NCI-H82 (cell line): ENCODE results near the gene NEK10.
"Not testable (repeated sequence)": the region's sequence is repeated elsewhere in the genome, so short reads cannot be mapped to it uniquely, and the experiment has no call there.

ENCODE experiments used
- DNase-seq: peaks from one replicate; lab custom pipeline; 2025; lab: John Stamatoyannopoulos, UW

The NEK10 gene

DNA sequence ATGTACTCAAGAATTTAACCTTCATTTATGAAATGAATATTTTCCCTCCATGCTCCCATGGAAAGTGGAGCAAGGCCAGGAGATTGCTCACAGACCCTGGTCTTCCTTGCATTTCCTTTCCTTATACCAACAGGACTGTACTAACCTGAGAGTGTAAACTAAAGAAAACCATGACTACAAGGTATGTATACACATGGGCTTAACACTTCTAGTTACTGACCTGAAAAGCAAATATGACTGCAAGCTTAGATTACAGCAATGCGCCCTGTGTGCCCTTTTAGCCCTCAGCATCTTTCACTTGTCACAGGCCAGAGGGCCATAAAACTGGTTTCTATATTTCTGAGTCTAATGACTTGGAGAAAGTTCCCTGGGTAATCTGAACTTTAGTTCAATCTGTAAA lies 52.1 kb downstream of the NEK10 start:
- no peak for DNase-seq

DNA sequence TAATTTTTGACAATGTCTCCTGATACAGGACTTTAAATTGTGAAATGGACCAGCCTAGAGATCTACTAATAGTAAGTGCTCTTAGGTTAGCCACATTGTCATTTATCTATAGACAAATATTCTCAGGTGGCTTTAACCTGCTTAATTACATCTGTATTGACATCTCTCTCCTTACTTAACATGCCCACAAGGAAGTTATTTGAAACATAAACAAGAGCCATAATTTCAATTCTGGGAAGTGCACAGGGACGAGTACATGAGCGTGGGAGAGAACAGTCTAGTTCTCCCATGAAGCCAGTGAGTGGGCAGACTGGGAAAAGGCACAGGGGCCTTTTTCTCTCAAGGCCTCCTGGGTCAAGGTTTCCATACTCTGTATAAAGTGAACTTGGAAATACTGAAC lies 54.2 kb downstream of the NEK10 start:
- no peak for DNase-seq

DNA sequence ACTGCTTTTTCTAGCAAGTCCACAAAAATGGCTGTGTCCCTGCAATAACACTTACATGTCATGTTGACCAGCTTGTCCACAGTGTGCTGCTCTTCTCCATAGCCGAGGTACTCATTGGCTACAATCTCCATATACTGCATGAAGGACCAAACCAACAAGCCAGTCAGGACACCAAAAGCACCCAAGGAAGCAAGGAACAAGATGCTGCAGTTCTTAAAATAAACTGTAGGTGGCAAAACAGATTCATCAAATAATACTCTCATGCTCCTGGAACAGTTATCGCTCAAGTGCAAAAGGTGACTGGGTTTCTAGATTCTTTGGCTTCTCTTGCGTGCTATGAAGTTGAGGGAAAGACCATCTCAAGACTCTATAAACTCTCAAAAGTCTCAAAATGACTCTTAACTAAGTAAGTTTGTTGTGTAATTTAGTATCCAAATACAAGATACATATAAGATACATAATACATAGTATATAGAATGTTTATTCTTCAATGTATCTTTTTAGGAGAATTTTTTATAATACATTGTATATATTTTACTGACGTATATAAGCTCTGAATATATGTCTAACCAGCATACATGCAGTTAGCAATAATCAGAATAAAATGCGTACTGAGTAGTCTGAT lies 57.0 kb downstream of the NEK10 start:
- peak; percentile 79 for DNase-seq

DNA sequence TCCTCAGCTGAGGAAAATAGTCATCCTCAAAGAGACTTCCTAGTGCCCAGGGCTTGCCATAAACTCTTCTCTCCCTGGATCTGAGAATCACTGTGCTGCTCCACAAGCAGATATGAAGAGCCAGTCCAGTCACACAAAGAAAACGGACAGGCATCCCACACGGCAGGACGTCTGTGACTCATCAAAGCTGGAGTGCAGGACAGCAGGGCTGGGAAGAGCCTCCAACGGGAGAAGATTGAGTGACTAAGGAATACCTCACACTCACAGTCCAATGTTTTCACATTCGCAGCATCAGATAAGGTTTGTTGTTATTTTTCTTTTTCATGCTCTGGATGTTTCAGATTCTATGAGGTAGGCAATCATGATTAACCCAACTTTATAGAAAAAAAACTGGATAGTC lies 57.8 kb downstream of the NEK10 start:
- no peak for DNase-seq

DNA sequence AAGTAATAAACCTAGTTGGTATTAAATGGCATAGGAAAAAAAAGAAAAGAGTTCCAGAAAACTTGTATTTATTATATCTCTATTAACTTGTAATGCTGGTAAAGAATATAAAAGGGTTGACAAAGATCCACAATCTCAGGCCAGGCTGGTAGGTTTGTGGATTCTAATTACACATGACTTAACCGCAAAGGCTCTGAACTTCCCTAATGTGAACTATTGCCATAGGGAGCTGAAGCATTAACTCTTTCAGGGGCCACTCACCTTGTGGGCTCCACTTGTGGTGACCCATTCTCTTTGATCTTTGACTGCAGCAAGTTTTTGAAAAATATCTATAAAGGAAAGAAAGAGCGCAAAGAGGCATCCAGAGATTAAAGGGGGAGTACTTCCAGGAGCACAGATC lies 58.5 kb downstream of the NEK10 start:
- DNase-seq: no peak

DNA sequence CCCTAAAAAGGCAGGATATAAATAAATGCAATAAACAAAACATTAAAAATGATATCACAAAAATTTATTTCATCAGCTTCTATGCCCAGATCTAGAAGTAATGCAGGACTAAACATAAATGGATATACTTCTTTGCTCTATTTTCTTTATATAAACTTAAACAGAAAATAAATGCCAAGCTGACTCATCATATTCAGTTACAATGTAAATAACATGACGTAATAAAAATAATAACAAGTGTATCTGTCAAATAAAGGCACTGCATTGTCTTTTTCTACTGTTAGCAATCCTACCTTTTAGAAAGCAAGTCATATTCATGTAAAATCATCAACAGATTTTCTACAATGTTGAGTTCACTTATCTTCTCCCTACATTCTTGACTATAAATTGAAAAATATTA lies 61.6 kb downstream of the NEK10 start:
- no peak for DNase-seq

DNA sequence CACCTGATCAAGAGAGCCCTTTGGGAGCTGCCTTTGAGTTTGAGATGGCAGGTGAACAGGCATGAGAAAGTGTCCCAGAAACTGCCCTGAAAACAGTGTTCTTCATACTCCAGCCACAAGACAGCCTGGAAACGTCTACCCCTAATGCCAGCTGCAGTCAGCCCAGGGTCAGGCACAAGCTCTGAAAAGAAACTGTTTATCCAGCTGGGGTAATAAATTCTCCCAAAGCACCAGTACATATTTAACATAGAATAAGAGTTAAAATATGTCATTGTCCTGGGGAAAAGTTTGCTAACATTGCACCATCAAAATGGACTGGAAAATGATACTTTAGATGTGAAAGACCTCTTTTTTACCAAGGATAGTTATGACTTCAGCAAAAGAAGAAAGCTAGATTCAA lies 66.3 kb downstream of the NEK10 start:
- no peak for DNase-seq

DNA sequence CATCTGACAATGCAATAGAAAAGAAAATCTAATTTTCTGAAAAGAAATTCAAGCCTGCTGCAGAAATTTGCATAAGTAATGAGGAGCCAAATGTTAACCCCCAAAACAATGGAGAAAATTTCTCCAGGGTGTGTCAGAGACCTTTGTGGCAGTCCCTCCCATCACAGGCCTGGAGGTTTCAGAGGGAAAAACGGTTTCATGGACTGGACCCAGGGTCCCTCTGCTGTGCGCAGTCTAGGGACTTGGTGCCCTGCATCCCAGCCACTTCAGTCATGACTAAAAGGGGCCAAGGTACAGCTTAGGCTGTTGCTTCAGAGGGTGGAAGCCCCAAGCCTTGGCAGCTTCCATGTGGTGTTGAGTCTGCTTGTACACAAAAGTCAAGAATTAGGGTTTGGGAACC lies 70.2 kb downstream of the NEK10 start:
- not testable (repeated sequence) for DNase-seq

DNA sequence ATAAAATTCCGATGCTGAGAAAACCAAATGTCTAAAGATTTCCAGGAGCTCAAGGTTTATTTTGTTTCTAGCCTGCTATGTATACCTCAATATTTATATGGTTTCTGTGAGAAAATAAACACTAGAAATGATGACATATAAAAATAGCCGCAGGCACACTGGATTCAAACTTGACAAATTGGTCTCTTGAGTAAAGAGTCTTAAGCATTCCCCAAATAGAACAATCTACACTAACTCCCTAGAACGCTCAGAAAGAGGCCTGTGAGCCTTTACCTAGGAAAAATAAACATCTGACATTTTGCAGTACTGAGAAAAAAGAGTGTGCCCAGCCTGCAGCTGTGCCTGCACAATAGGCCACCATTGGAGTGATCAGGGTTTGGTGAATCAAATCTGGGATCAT lies 75.2 kb downstream of the NEK10 start:
- DNase-seq: no peak

DNA sequence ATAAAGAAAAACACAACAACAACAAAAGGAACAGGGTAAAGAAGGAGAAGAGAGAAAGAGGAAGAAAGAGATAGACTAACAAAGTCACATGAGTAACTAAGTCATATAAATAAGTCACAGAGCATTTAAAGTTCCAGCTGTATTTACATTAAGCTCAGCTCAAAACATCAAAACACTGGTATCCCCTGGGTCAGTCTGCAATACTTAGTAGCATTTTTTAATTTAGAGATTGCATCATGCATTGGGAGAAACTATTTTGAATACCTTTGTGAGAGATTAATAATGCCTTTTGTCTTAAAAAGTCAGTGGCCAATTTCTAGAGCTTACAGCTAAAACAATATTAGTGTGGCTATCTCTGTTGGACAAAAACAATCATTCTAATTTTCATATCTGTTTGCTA lies 78.4 kb downstream of the NEK10 start:
- no peak for DNase-seq

DNA sequence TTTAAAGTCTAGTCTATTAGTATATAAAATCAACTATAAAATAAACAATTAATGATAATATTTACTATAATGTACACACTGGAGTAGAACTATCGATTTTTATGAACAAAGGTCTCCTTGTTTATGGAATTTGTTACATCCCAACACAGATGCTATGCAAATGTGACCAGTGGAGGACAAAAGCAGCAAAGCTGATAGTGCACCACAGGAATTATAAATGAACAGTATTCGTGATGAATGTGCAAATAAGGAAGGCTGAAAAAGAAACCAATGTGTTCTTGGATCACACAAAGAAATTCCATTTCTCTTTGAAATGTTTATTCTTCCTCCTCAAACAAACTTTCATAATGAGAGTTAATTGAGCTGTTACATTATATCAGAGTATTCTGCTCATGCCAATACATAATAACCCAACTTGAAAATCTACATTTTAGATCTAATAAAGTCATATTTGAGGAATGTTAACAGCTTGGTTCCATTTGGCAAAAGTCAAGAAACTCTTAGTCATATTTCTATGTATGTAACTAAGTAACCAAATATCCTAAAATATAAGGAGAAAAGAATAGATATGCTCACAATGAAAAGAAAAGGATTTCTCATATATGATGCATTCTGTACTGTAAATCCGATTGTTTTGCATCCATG lies 79.3 kb downstream of the NEK10 start:
- DNase-seq: no peak

DNA sequence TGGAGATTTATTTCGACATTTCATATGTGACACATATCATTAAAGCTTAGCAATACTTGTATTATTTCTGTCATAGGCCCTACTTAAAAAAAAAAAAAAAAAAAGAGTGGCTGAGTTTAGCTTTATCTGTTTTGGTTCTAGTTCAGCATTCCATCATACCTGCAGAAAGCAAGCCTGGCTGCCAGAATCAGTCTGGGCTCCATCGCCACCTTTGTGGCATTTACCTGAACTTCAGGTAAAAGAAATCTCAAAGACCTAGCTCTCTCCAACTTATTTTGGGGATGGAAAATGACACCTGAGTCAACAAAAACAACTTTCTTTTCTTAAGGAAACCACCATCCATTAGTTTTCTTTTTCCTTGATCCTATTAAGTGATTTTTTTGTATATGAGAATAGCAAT lies 82.1 kb downstream of the NEK10 start:
- DNase-seq: no peak

DNA sequence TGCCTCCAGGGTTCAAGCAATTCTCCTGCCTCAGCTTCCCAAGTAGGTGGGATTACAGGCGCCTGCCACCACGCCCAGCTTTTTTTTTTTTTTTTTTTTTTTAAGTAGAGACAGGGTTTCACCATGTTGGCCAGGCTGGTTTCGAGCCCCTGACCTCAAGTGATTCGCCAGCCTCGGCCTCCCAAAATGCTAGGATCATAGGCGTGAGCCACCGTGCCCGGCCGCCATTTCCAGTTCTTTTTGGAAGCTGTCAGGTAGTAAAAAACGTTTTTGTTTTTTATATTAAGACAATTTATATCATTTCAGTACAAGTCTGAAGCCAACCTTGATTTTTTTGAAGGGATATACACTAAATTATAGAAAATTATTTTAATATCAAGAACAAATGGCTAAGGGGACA lies 82.7 kb downstream of the NEK10 start:
- DNase-seq: not testable (repeated sequence)

DNA sequence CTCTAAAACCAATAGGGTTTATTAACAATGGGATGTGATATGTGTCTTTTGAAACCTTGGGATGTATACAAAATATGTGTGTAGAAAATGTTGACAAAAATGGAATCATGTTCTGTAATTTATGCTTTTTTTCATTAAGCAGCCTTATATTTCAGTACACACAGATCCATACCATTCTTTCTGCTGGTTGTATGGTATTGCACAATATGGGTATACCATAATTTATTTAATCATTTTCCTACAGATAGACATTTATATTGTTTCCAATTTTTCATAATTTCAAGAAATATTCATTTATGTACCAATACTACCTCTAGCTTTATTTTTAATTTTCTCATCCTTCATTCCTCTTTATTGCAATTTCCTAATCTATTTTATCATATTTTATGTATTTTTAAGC lies 83.5 kb downstream of the NEK10 start:
- DNase-seq: no peak

DNA sequence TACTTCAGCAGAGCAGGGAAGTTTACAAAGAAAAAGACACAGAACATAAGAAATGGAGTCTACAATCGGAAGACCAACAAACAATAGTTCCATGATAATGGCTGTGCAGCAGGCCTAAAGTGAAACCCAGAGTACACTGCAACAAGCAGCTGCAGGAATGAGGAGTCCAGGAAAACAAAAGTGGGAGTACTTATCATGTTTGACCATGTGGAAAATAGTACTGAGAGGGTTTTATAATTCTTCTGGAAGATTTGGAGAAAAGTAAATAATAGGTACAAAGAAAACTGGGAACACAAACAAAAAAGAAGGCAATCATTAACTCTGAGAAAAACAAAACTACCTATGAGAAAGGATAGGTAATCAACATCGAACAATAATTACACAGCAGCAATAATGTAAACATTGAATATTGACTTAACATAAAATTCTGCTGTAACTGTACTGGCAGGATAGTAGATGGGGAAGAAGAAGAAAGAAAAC lies 87.5 kb downstream of the NEK10 start:
- no peak for DNase-seq

DNA sequence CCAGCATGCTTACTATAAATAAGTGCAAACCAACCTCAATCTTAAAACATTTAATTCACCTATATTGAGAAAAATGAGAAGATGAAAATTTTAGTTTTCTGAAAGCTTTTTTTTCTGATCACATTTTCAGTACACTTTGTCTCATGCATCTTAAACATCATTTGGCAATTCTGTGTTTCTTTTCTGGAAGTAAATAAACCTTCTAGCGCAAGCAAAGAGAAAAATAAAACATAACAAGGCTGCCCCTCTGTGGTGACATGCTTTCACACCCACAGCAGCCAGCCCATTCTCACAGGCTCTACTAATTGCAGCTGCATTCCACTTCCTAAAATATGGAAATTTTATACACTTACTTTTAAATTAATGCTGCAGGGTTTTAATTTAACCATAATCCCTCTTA lies 90.1 kb downstream of the NEK10 start:
- peak; percentile 18 for DNase-seq

DNA sequence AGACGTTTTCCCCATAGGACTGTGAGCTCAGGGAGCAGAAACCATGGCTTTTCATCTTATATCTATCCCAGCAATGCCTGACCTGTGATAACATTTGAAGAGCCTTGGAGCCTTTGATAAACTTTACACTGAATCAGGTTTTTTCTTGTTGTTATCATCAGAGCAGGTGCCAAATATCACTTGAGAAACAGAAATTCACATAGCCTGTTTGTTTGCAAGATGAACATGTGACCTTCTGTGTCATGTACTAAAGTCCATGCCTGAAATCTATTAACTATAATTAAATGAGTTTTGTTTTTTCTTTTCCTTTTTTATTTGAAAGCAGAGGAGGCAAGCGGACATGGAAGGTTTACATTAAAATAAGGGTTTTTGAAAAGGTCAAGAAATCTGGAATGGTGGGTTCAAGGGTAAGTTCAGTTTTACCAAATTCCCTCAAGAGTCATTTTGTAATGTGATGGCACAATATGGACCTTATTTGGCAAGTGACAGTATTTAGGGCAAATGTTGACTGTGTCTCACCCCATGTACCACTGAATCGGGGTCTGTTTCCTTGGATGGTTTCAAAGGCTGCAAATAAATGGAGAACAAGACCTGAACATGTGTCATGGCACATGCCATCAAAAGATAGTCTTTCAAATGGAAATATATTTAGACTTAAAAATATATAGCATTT lies 90.7 kb downstream of the NEK10 start:
- no peak for DNase-seq

DNA sequence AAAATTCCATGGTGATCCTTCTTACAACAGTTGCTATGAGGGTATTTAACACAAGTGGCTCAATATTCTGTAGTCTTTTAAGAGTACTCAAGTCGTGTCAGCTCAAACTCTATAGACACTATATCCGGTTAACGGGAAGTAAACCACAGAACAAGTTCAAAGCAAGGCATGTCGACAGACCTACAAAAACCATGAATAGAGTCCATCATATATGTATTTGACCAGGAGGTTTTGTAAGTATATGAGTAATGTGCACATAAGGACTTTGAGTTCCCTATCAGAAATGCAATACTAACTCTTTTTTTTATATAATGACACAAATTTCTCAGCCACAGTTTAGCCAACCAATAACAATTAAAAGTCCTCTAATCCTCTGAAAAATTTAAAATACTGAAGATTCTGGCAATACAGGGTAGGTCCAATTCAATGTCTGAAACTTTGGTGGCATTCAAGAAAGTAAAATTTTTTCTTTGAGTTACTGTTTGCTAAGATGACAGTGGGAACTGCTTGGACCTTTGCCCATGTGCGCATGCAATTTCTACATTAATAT lies 93.7 kb downstream of the NEK10 start:
- no peak for DNase-seq

DNA sequence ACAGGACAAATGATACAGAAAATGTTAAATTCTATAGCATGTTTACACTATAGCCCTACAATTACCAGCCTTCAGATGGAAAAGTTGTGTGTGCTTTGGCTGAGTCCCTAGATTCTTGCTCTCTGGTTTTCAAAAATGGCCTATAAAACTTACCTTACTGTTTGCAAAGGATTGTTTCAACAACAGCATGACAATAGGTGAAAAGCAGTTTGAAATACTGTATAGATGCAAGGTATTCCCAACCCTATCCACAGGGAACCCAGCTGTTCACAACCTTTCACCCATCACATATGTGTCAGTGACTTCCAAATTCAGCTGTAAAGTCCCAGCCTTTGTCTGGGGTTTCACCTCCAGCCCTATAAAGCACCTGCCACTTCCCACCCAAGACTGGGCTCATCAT lies 97.3 kb downstream of the NEK10 start:
- DNase-seq: no peak

DNA sequence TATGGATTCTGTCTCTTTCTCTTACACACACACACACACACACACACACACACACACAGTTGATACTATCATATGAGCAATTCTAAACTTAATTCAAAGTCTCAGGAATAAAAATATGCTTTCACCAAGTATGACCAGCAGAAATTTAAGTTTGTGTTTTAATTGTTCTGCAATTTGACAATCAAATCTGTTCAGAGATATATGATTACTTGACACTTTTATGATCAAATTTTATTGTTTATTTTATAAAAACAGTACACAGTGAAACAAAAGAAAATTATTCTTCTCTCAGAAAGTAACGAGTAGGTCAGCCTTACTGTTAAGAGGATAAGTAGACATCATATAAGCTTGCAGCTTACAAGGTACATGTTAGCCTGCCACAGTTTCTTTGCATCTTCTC lies 114.3 kb downstream of the NEK10 start:
- no peak for DNase-seq

DNA sequence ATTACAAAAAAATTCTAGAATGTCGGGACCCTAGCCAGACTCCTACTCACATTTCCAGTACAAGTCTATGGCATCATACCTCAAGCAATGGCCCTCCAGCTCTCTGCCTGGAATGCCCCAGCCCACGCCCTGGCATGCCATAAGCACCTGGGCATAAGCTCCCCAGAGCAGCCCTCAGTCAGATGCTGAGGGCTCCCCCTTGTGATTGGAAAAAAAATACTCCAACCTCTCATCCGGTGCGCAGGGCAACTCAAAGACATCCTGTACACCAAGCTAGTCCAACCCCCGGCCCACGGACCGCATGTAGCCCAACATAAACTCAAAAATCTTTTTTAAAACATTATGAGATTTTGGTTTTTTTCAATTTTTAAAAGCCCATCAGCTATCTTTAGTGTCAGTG lies 115.4 kb downstream of the NEK10 start:
- peak; percentile 62 for DNase-seq

DNA sequence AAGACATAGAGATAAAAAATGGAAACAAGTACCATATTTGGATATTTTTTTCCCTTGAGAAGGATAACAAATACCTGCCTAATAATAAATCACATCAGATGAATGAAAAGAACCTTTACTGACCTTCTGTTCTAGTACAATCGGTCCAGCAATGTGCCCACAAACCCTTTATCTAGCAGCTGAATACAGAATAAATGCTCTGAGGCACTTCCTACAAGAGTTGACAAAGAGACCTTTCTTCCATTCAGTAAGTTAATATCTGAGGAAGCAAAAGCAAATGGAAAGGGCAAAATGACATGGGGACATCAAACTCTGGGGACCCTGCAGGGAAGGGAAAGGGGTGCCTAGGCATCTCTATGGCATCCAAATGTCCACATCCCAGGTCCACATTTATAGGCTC lies 115.8 kb downstream of the NEK10 start:
- no peak for DNase-seq

DNA sequence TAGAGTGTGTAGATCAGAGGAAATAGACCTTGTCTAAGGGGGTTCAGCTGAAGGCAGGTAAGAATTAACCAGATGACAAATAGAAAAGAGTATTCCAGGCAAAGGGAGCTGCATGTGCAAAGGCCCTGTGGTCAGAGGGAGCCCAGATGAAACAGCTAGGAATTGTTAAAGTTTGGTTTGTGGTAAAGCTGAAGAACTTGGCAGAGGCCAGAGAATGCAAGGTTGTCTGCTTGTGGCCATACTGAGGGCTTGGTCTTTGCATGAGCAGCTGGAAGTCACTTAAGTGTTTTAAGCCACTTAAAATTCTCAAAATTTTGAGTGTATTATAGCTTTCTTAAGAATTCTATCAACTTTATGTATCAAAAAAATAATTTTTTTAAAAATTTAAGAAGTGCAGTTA lies 116.5 kb downstream of the NEK10 start:
- DNase-seq: no peak
